Stimulated activated CD4-positive, alpha-beta T cell treated with anti-CD3 and anti-CD28 coated beads, Interleukin-2, amount 100 ng/mL, for 4 hours (primary cell): ENCODE measurements around the gene IFFO2.

Source experiments
- DNase-seq: peaks from one replicate; pipeline ENCODE4 v3.0.0-alpha.2; 2020; ENCODE audit warnings: low read depth

Gene IFFO2

GRCh38 chr1:18936814-18937481 is 19.5 kb downstream of the IFFO2 start:
- no peak for DNase-seq

GRCh38 chr1:18936471-18936813 is 20.0 kb downstream of the IFFO2 start:
- DNase-seq: no peak

DNA sequence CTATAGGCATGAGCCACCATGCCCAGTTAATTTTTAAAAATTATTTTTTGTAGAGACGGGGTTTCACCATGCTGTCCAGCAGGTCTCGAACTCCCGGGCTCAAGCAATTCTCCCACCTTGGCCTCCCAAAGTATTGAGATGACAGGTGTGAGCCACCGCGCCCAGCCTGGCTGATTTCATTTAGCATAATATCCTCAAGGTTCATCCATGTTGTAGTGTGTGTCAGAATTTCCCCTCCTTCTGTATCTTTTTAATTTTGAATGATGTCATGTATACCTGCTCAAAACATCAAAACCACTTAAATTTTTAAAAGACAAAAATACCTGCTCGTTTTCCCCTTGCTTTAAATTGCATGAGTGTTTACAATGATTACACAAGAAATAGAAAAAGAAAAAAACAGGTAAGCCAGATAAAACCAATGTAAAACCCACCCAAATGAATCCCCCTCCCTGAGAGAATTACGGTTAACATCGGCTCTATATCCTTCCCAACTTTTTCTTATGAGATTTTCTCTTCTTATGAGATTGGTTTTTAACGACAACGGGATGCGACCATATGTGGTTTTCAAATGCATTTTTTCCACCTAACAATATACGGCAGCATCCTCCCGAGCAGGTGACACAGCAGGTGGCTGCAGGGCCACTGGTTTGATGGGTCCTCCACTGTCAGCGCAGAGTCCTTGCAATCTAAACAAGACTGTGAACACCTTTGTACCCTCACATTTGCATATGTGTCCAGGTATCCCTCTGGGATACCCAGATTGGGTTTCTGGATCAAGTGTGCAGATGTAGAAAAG is 22.1 kb downstream of the IFFO2 start:
- DNase-seq: no peak

DNA sequence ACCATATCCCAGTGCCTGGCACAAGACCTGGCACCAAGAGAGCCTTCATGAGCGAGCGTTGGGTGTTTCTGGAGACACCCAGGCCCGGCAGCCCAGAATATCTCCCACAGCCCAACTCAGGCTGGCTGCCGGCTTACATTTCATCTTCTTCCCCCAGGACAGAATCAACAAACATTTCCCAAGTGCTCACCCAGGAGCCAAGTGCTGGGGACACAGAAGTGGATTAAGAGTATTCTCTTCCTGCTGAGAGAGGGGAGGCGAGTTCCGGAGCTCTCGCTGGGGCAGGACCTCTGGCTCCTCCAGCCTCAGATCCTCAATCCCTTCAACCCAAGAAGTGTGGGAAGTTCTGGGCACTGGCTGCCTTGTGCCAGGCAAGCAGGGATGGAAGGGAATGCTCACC is 23.6 kb downstream of the IFFO2 start:
- DNase-seq: no peak

- DNase-seq: no peak
Observed at GRCh38 chr1:18932387-18932786, 24.1 kb downstream of the IFFO2 start.

- DNase-seq: no peak
Observed at GRCh38 chr1:18931730-18932129, 24.7 kb downstream of the IFFO2 start.

DNA sequence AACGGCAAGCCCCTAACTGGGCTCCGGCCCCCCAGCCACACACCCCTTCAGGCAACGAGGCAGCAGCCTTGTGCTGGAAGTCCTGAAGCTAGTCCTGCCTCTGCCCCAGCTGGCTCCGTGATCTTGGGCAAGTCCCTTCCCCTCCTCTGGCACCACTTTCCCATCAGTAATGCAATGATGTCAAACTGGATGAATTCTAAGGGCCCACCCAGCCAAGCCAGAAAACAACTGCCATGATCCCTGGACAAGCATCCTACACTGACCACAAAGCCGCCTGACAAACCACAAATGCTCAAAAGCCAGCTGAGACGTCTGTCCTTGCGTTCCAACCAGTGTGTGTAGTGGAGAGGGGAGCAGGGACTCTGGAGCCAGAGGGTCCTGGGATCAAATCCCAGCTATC is 26.8 kb downstream of the IFFO2 start:
- DNase-seq: no peak

DNA sequence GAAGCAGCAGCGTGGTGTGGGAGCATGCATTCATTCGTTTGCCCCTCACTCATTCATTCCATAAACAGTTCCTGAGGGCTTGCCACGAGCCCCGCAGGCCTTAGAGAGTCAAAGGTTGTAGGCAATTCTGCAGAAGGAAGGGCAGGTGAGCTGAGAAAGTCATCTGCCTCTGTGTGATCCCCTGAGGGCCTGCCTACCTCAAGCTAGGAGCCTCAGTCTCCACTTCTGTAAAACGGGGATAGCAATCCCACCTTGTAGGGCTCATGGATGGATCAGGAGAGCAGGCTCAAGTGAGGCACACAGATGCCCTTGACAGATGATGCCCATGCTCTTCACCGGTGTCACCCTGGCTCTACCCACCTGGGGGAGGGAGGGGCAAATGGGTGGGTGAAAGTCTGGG is 27.5 kb downstream of the IFFO2 start:
- no peak for DNase-seq

DNA sequence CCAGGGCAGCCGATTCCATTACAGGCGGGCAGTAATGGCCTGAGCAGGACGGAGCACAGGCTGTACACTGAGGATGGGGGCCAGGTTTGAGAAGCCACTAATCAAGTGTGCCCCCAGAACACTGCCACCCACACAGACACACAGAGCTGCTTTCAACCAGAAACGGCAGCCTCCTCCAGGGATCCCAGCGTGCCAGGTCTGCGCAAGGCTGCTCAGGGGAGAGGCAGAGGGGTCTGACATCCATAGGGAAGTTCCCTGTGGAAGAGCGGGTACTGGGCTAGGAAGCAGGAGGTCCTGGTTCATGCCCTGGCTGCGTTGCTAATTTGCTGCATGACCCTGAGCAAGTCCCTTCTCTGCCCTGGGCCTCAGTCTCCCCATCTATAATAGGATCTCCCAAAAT is 28.1 kb downstream of the IFFO2 start:
- no peak for DNase-seq

- no peak for DNase-seq
Observed at GRCh38 chr1:18927654-18928272, 28.7 kb downstream of the IFFO2 start.

DNA sequence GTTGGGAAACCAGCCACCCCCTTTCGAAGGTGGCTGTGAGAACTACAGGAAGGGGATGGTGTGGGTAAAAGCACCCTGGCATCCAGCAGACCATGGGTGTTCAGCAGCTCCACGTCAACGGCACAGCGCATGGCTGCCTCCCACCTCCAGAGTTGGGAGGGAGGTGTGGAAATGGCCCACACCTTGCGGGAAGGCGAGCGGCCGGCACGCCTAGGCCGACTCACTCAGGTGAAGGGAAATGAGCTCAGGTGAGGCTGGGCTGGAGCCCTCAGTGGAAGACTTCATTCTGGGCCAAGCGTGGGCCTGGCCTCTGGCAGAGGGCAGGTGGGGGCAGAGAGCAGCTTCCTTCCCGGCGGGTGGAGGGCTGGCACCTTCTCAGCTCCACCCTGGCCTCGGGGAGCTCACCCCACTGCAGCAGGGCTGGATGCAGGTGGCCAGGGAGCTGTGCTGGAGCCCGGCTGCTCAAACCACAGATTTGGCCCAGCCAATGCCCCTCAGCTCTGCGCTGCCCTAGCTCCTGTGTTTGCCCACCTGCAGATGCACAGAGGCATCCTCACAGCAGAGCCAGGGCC is 29.3 kb downstream of the IFFO2 start:
- no peak for DNase-seq

GRCh38 chr1:18926315-18927081 is 30.0 kb downstream of the IFFO2 start:
- peak; percentile 85 for DNase-seq

DNA sequence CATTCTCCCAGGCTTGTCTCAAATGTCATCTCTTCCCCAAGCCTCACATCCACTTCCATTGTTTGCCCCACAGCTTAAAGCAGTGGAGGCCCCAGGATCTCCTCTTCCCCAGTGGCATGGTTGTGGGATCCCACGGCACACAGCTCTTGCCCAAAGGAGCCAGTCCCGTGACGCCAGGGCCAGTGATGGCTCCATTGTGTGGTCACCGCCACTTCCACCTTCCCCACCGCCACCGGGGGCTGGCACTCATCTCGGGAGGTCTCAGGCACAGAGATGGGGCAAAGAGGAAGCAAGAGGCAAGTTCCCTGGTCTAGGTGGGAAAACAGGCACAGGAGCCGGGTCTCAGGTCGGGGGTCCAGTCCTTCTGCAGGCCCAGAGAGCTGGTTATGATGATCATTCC is 31.2 kb downstream of the IFFO2 start:
- no peak for DNase-seq

GRCh38 chr1:18924221-18924691 is 32.2 kb downstream of the IFFO2 start:
- DNase-seq: no peak

- DNase-seq: no peak
Observed at GRCh38 chr1:18923756-18924211, 32.7 kb downstream of the IFFO2 start.

- DNase-seq: no peak
Observed at GRCh38 chr1:18922848-18923755, 33.4 kb downstream of the IFFO2 start.

GRCh38 chr1:18922319-18922726 is 34.2 kb downstream of the IFFO2 start:
- DNase-seq: no peak

- DNase-seq: no peak
Observed at GRCh38 chr1:18921516-18922251, 34.8 kb downstream of the IFFO2 start.

DNA sequence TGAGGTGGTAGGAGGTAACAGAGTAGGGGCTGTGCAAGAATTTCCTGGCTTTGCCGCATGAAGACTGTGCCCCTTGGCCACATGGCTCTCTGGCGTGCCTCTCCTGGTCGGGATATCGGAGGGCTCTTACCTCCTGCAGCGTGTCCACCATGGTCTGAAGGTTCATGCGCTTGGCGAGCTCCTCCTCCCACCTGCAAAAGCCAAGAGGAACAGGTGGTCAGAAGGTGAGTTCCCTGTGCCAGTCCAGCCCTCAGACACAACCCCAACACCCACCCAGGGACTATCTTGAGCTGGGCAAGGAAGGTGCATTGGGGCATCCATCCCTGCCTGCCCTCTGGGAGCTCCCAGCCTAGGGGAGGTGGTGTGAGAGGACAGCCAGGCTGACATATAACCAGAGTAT is 35.5 kb downstream of the IFFO2 start:
- no peak for DNase-seq

- no peak for DNase-seq
Observed at GRCh38 chr1:18919956-18920355, 36.5 kb downstream of the IFFO2 start.
